Measurements from ENCODE around the gene DYNLT3.

- TF ChIP-seq ZNF768 (CRISPR knock-in tag; IDR thresholded peaks at IDR 0.05) (no peak), WIZ (CRISPR knock-in tag; IDR thresholded peaks at IDR 0.05) (no peak), FOXP1 (IDR thresholded peaks at IDR 0.05) (no peak), FOXP1 (CRISPR knock-in tag; IDR thresholded peaks at IDR 0.05) (no peak), ZNF121 (CRISPR knock-in tag; IDR thresholded peaks at IDR 0.05) (no peak), CTCF (CRISPR knock-in tag; IDR thresholded peaks at IDR 0.05) (no peak), IRF9 (CRISPR knock-in tag; IDR thresholded peaks at IDR 0.05; ENCODE audit: borderline replicate concordance) (no peak), ZBED4 (CRISPR knock-in tag; IDR thresholded peaks at IDR 0.05; ENCODE audit: borderline replicate concordance) (no peak), BCLAF1 (IDR thresholded peaks at IDR 0.05) (no peak), ZFP37 (CRISPR knock-in tag; IDR thresholded peaks at IDR 0.05; ENCODE audit: borderline replicate concordance) (no peak), PAX8 (CRISPR knock-in tag; IDR thresholded peaks at IDR 0.05; ENCODE audit: borderline replicate concordance) (no peak)
These were observed 32.0 kb downstream of the DYNLT3 start for GRCh38 chrX:37815366-37815765.

Measured in HepG2 (cell line).